Measurements from ENCODE around the gene AADACL3. TPM values are rescaled to one million over a fixed set of nuclear protein-coding genes. Genes with fewer than 3 reads are reported as not detected.

AADACL3 gene
- total and polyA plus RNA-seq, 2 of the 8 experiments (the other 6 are each of a cell fraction or from before 2014, with no cell fraction given), result 0.33 to 2.3 TPM

- WGBS, 2 experiments (ENCODE audit: extremely low coverage in 1 of 2, insufficient coverage in 1 of 2, insufficient read length in 1 of 2, insufficient replicate concordance in 2 of 2, low coverage in 1 of 2, low lambda C conversion rate in 2 of 2, missing lambda C conversion rate in 1 of 2), result 96% methylated on average over 5 of the region's 5 CpGs; no CpG with 5 or more reads in 1 of the 2 experiments
- Histone ChIP-seq H3K36me3 (ENCODE audit: control insufficient read depth in 2 of 4, insufficient read depth in 4 of 4, low read length in 3 of 4) (no peaks in the 10 kb centered on the region; a peak in 1 of 8 replicates), H3K4ac (replicated peaks; ENCODE audit: insufficient read length, low read depth, low read length) (no peak overlapping the region), H2AK5ac (ENCODE audit: low read depth, low read length) (no peak overlapping the region), H3K27me3 (replicated peaks in 1 of 4; ENCODE audit: control insufficient read depth in 3 of 4, extremely low read depth in 1 of 4, insufficient read depth in 3 of 4, low read length in 3 of 4) (no peaks in the 10 kb centered on the region), H4K20me1 (replicated peaks in 1 of 2; ENCODE audit: control insufficient read depth in 1 of 2, insufficient read depth in 2 of 2, low read length in 2 of 2) (no peaks in the 10 kb centered on the region), H4K91ac (replicated peaks; ENCODE audit: insufficient read length, low read length) (no peak overlapping the region), H2AFZ (ENCODE audit: low read length) (no peak overlapping the region), H4K5ac (ENCODE audit: insufficient read length, low read depth, low read length) (no peak overlapping the region), H2BK15ac (ENCODE audit: low read length) (no peak overlapping the region), H3K79me2 (ENCODE audit: control insufficient read depth in 1 of 2, insufficient read depth in 2 of 2, low read length in 2 of 2) (no peaks in the 10 kb centered on the region), H3K9me3 (ENCODE audit: insufficient read depth in 2 of 2, low read depth in 1 of 2, low read length in 1 of 2) (no peaks in the 10 kb centered on the region), H3K23me2 (ENCODE audit: low read depth, low read length) (no peaks in the 10 kb centered on the region), H3K4me3 (ENCODE audit: extremely low read depth in 1 of 4, insufficient read depth in 2 of 4, low read depth in 3 of 4, low read length in 4 of 4) (no peak overlapping the region), H3K27ac (ENCODE audit: low read depth, low read length) (no peak overlapping the region), H4K8ac (ENCODE audit: extremely low read depth, insufficient read depth, low read length) (no peak overlapping the region), H2BK20ac (ENCODE audit: low read length) (no peak overlapping the region), H3K23ac (ENCODE audit: insufficient read length) (no peak overlapping the region), H3K56ac (replicated peaks; ENCODE audit: insufficient read length, low read depth, low read length) (no peak overlapping the region), H3K9ac (replicated peaks in 1 of 4; ENCODE audit: extremely low read depth in 1 of 4, low read depth in 3 of 4, low read length in 3 of 4) (no peak overlapping the region), H2BK5ac (ENCODE audit: low read depth, low read length) (no peak overlapping the region), H3K18ac (ENCODE audit: extremely low read depth, low read length) (no peak overlapping the region), H2BK12ac (ENCODE audit: low read depth, low read length) (no peak overlapping the region), H3K4me1 (replicated peaks in 1 of 4; ENCODE audit: control insufficient read depth in 3 of 4, insufficient read depth in 4 of 4, low read length in 3 of 4) (no peaks in the 10 kb centered on the region), H2BK120ac (replicated peaks; ENCODE audit: low read depth, low read length) (no peak overlapping the region), H3K79me1 (ENCODE audit: low read depth, low read length) (no peaks in the 10 kb centered on the region), H3K14ac (ENCODE audit: insufficient read length) (no peak overlapping the region), H3K4me2 (ENCODE audit: insufficient read depth in 1 of 2, low read depth in 2 of 2, low read length in 2 of 2) (no peak overlapping the region)
- CTCF ChIA-PET (ENCODE audit: partially characterized antibody), result interaction anchor here (0.7 to 2.4 kb wide), 4 partner anchors 8 to 30 kb away, joined by 3 to 7 read pairs (median 3); no protein-coding TSS in a partner anchor
- no peak for FAIRE-seq
- no peak for DNase-seq (ENCODE audit: low read depth in 1 of 2, low spot score in 2 of 2)
- POLR2A ChIA-PET (ENCODE audit: partially characterized antibody), result no interaction called here
- TF ChIP-seq USF2 (IDR thresholded peaks at IDR 0.05; ENCODE audit: low read length) (no peak), TEAD4 (IDR thresholded peaks at IDR 0.05; ENCODE audit: low read depth, low read length) (no peak), HDAC2 (IDR thresholded peaks at IDR 0.05; ENCODE audit: borderline replicate concordance in 1 of 2, low read depth in 2 of 2, low read length in 2 of 2) (no peak), SP4 (IDR thresholded peaks at IDR 0.05; ENCODE audit: low read length) (no peak), HDAC6 (IDR thresholded peaks at IDR 0.05; ENCODE audit: low read depth, low read length) (no peak), ZNF274 (IDR thresholded peaks at IDR 0.05; ENCODE audit: borderline replicate concordance, extremely low read depth, low read length) (no peak), SP2 (IDR thresholded peaks at IDR 0.05; ENCODE audit: low read length) (no peak), RAD21 (IDR thresholded peaks at IDR 0.05 in 1 of 2, conservative IDR thresholded peaks at IDR 0.05 in 1 of 2; ENCODE audit: low read depth in 2 of 2, low read length in 2 of 2) (no peak)
- TF ChIP-seq, protein P1, sequence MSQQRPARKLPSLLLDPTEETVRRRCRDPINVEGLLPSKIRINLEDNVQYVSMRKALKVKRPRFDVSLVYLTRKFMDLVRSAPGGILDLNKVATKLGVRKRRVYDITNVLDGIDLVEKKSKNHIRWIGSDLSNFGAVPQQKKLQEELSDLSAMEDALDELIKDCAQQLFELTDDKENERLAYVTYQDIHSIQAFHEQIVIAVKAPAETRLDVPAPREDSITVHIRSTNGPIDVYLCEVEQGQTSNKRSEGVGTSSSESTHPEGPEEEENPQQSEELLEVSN (IDR thresholded peaks at IDR 0.05), result no peak
- TF ChIP-seq, protein P2, sequence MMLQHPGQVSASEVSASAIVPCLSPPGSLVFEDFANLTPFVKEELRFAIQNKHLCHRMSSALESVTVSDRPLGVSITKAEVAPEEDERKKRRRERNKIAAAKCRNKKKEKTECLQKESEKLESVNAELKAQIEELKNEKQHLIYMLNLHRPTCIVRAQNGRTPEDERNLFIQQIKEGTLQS (IDR thresholded peaks at IDR 0.05; ENCODE audit: insufficient read depth, low read depth, low read length), result no peak
Measured at GRCh38 chr1:12772520-12772919, 56.6 kb downstream of the AADACL3 start.
